ENCODE results near the gene FAM149B1. TPM values are rescaled to one million over a fixed set of nuclear protein-coding genes. Genes with fewer than 3 reads are reported as not detected.

The FAM149B1 gene
- total and polyA plus RNA-seq, 2 of the 13 experiments (the other 11 are each of a cell fraction or from before 2014, with no cell fraction given): 9.3 to 16.8 TPM

DNA sequence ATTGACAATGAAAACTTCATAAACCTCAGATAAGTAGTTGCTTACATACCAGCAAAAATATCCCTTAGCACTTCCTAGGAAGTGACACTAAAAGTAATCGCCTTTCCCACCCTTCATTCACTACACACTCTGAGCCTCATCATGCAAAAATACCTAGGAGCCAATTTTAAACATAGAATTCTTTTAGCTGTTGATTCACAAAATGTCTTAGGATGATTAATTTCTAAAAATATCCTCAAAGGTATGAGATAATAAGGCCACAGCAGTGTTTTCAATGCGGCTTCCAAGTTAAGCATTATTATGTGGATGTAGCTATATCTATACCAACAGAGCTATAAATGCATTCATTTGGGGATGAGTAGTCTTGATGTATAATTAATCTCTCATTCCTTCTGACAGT lies 66.0 kb downstream of the FAM149B1 start:
- Histone ChIP-seq H3K27me3 (ENCODE audit: control insufficient read depth in 1 of 2, insufficient read depth in 2 of 2, low read length in 2 of 2) (no peaks in the 10 kb centered on the region), H3K9me3 (ENCODE audit: low read length) (no peaks in the 10 kb centered on the region), H3K4me1 (ENCODE audit: insufficient read depth, low read length) (no peaks in the 10 kb centered on the region), H3K4me2 (ENCODE audit: low read depth, low read length) (no peak overlapping the region), H3K4me3 (replicated peaks in 1 of 3; ENCODE audit: insufficient read depth in 1 of 3, low read depth in 2 of 3, low read length in 3 of 3) (no peak overlapping the region), H4K20me1 (ENCODE audit: insufficient read depth, low read length) (no peaks in the 10 kb centered on the region), H3K27ac (ENCODE audit: extremely low read length, insufficient read depth, low read length) (no peak overlapping the region), H3K79me2 (ENCODE audit: insufficient read depth, low read length) (no peaks in the 10 kb centered on the region), H3K9ac (ENCODE audit: insufficient read depth, low read depth, low read length) (no peak overlapping the region), H2AFZ (ENCODE audit: low read length) (no peak overlapping the region), H3K36me3 (replicated peaks in 1 of 2; ENCODE audit: control insufficient read depth in 1 of 2, insufficient read depth in 2 of 2, low read length in 2 of 2) (peaks cover 1 to 12% of the 10 kb centered on the region in 2 experiments; a peak in 4 of 5 replicates)
- no TSS peak for BruUV-seq (replicated peaks)
- in situ Hi-C loops (cut with HindIII; ENCODE audit: extremely low pct_ligation_motif_present, low pct_unique_long_range_greater_than_20kb): no loop called here
- FAIRE-seq (no peak), DNase-seq (ENCODE audit: low spot score) (no peak), ATAC-seq (no peak)
- CTCF ChIA-PET (ENCODE audit: low intra/inter-chr PET ratio, low total read pairs): no interaction called here
- TF ChIP-seq MYPOP (CRISPR knock-in tag; IDR thresholded peaks at IDR 0.05): no peak
- TF ChIP-seq, protein P1, sequence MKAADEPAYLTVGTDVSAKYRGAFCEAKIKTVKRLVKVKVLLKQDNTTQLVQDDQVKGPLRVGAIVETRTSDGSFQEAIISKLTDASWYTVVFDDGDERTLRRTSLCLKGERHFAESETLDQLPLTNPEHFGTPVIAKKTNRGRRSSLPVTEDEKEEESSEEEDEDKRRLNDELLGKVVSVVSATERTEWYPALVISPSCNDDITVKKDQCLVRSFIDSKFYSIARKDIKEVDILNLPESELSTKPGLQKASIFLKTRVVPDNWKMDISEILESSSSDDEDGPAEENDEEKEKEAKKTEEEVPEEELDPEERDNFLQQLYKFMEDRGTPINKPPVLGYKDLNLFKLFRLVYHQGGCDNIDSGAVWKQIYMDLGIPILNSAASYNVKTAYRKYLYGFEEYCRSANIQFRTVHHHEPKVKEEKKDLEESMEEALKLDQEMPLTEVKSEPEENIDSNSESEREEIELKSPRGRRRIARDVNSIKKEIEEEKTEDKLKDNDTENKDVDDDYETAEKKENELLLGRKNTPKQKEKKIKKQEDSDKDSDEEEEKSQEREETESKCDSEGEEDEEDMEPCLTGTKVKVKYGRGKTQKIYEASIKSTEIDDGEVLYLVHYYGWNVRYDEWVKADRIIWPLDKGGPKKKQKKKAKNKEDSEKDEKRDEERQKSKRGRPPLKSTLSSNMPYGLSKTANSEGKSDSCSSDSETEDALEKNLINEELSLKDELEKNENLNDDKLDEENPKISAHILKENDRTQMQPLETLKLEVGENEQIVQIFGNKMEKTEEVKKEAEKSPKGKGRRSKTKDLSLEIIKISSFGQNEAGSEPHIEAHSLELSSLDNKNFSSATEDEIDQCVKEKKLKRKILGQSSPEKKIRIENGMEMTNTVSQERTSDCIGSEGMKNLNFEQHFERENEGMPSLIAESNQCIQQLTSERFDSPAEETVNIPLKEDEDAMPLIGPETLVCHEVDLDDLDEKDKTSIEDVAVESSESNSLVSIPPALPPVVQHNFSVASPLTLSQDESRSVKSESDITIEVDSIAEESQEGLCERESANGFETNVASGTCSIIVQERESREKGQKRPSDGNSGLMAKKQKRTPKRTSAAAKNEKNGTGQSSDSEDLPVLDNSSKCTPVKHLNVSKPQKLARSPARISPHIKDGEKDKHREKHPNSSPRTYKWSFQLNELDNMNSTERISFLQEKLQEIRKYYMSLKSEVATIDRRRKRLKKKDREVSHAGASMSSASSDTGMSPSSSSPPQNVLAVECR (CRISPR knock-in tag; IDR thresholded peaks at IDR 0.05; ENCODE audit: borderline replicate concordance): no peak
- TF ChIP-seq E2F1 (CRISPR knock-in tag; IDR thresholded peaks at IDR 0.05): no peak
- TF ChIP-seq, protein P2, sequence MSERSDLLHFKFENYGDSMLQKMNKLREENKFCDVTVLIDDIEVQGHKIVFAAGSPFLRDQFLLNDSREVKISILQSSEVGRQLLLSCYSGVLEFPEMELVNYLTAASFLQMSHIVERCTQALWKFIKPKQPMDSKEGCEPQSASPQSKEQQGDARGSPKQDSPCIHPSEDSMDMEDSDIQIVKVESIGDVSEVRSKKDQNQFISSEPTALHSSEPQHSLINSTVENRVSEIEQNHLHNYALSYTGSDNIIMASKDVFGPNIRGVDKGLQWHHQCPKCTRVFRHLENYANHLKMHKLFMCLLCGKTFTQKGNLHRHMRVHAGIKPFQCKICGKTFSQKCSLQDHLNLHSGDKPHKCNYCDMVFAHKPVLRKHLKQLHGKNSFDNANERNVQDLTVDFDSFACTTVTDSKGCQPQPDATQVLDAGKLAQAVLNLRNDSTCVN (CRISPR knock-in tag; IDR thresholded peaks at IDR 0.05; ENCODE audit: borderline replicate concordance): no peak
- TF ChIP-seq ZNF552 (CRISPR knock-in tag; IDR thresholded peaks at IDR 0.05; ENCODE audit: borderline replicate concordance): no peak
- TF ChIP-seq, protein P3, sequence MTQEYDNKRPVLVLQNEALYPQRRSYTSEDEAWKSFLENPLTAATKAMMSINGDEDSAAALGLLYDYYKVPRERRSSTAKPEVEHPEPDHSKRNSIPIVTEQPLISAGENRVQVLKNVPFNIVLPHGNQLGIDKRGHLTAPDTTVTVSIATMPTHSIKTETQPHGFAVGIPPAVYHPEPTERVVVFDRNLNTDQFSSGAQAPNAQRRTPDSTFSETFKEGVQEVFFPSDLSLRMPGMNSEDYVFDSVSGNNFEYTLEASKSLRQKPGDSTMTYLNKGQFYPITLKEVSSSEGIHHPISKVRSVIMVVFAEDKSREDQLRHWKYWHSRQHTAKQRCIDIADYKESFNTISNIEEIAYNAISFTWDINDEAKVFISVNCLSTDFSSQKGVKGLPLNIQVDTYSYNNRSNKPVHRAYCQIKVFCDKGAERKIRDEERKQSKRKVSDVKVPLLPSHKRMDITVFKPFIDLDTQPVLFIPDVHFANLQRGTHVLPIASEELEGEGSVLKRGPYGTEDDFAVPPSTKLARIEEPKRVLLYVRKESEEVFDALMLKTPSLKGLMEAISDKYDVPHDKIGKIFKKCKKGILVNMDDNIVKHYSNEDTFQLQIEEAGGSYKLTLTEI (CRISPR knock-in tag; conservative IDR thresholded peaks at IDR 0.05): no peak
- WGBS (ENCODE audit: low lambda C conversion rate): 97% methylated on average over 2 of the region's 2 CpGs
- POLR2A ChIA-PET: interaction anchor here (1.5 kb wide), 1 partner anchor 13 kb away, joined by 5 read pairs; the partner anchor contains the start of gene DNAJC9
- intact Hi-C loops (cut with micrococcal nuclease; ENCODE audit: unreplicated experiment): no loop called here

All from HepG2 (cell line).